CD14-positive monocyte (primary cell): ENCODE data around the gene INPPL1. TPM values are rescaled to one million over a fixed set of nuclear protein-coding genes. Genes with fewer than 3 reads are reported as not detected.

Experiments used
- DNase-seq, 3 donors: peaks; one replicate each; pipeline ENCODE4 v3.0.0-alpha.2; 2011 to 2022
- H2AFZ ChIP-seq: 2 replicates; pipeline ENCODE4 v1.6.0; 2012; ENCODE audit warnings: mild to moderate bottlenecking, low read depth, low read length, inconsistent platforms; ENCODE audit not compliant: insufficient read depth, poor library complexity, severe bottlenecking
- H3K27ac ChIP-seq, 2 donors: 1 replicate in 1 of 2; 2 replicates in 1 of 2; pipeline ENCODE4 v1.5.1; 2012 to 2013; ENCODE audit warnings: low read length in 2 of 2, control low read depth in 1 of 2, inconsistent platforms in 1 of 2, low read depth in 1 of 2, mild to moderate bottlenecking in 1 of 2
- H3K27me3 ChIP-seq, 2 donors: one replicate each; pipeline versions ENCODE4 v1.6.0 to v1.6.1; 2011 to 2013; ENCODE audit warnings: low read length in 2 of 2; ENCODE audit not compliant: control insufficient read depth in 2 of 2, insufficient read depth in 2 of 2
- H3K36me3 ChIP-seq, 2 donors: replicated peaks in 1 of 2; 1 replicate in 1 of 2; 2 replicates in 1 of 2; pipeline versions ENCODE4 v1.5.1 to v1.6.1; 2012 to 2013; ENCODE audit warnings: low read length in 2 of 2, control low read depth in 1 of 2, inconsistent platforms in 1 of 2, mild to moderate bottlenecking in 1 of 2; ENCODE audit not compliant: insufficient read depth in 2 of 2, control insufficient read depth in 1 of 2
- H3K4me1 ChIP-seq, 2 donors: 1 replicate in 1 of 2; 2 replicates in 1 of 2; pipeline versions ENCODE4 v1.5.1 to v1.6.1; 2012 to 2013; ENCODE audit warnings: low read length in 2 of 2, control low read depth in 1 of 2, inconsistent platforms in 1 of 2, mild to moderate bottlenecking in 1 of 2, moderate library complexity in 1 of 2; ENCODE audit not compliant: insufficient read depth in 2 of 2, control insufficient read depth in 1 of 2
- H3K4me2 ChIP-seq: replicated peaks from 2 replicates; pipeline ENCODE3; 2012; ENCODE audit warnings: low read length, moderate library complexity, mild to moderate bottlenecking; ENCODE audit not compliant: poor library complexity, severe bottlenecking; ENCODE audit errors: extremely low read depth
- H3K4me3 ChIP-seq, 3 experiments: fragments of 200-600 bp in 1 of 3; sonication (generic) in 1 of 3; replicated peaks in 1 of 3; 1 replicate in 2 of 3; 2 replicates in 1 of 3; pipeline ENCODE4 v1.5.1; 2011 to 2013; ENCODE audit warnings: low read length in 3 of 3, mild to moderate bottlenecking in 3 of 3, control low read depth in 2 of 3, low read depth in 2 of 3, inconsistent platforms in 1 of 3, moderate library complexity in 1 of 3
- H3K79me2 ChIP-seq: 2 replicates; pipeline ENCODE4 v1.6.0; 2012; ENCODE audit warnings: mild to moderate bottlenecking, control low read depth, inconsistent platforms, low read length, moderate library complexity; ENCODE audit not compliant: insufficient read depth
- H3K9ac ChIP-seq: 2 replicates; pipeline ENCODE4 v1.6.0; 2017; ENCODE audit warnings: low read length, mild to moderate bottlenecking; ENCODE audit not compliant: insufficient read depth, poor library complexity, severe bottlenecking
- H3K9me3 ChIP-seq, 2 donors: replicated peaks in 1 of 2; 1 replicate in 1 of 2; 2 replicates in 1 of 2; pipeline versions ENCODE4 v1.5.1 to v1.6.1; 2012 to 2013; ENCODE audit warnings: low read length in 2 of 2, control low read depth in 1 of 2; ENCODE audit not compliant: control insufficient read depth in 1 of 2, insufficient read depth in 1 of 2
- H4K20me1 ChIP-seq: 2 replicates; pipeline ENCODE4 v1.6.0; 2012; ENCODE audit warnings: mild to moderate bottlenecking, low read length, control low read depth, moderate library complexity; ENCODE audit not compliant: insufficient read depth
- H3K27ac Mint-ChIP-seq, 7 donors: one replicate each; pipeline ENCODE4 v1.8.0; 2020; ENCODE audit warnings: mild to moderate bottlenecking in 7 of 7, mixed read lengths in 7 of 7, moderate library complexity in 6 of 7, inconsistent platforms in 2 of 7
- H3K27me3 Mint-ChIP-seq, 3 donors: one replicate each; pipeline ENCODE4 v1.8.0; 2021 to 2022; ENCODE audit warnings: low read depth in 3 of 3, mild to moderate bottlenecking in 3 of 3, mixed read lengths in 3 of 3, moderate library complexity in 3 of 3, inconsistent platforms in 1 of 3
- H3K36me3 Mint-ChIP-seq, 2 donors: one replicate each; pipeline ENCODE4 v1.8.0; 2020; ENCODE audit warnings: mixed read lengths in 2 of 2, inconsistent platforms in 1 of 2, mild to moderate bottlenecking in 1 of 2
- H3K4me1 Mint-ChIP-seq: one replicate; pipeline ENCODE4 v1.8.0; 2020; ENCODE audit warnings: mild to moderate bottlenecking, mixed read lengths
- H3K4me3 Mint-ChIP-seq, 2 donors: one replicate each; pipeline ENCODE4 v1.8.0; 2020; ENCODE audit warnings: mild to moderate bottlenecking in 2 of 2, mixed read lengths in 2 of 2, moderate library complexity in 1 of 2
- H3K9me3 Mint-ChIP-seq, 7 donors: one replicate each; pipeline ENCODE4 v1.8.0; 2020 to 2022; ENCODE audit warnings: mixed read lengths in 7 of 7, mild to moderate bottlenecking in 6 of 7, moderate library complexity in 6 of 7, inconsistent platforms in 2 of 7
- WGBS: methylation state at CpG from one replicate; pipeline ENCODE4 v1.1.5; 2013; ENCODE audit warnings: missing lambda C conversion rate; ENCODE audit not compliant: insufficient coverage; 5-methylcytosine and 5-hydroxymethylcytosine counted together
- intact Hi-C, 2 donors: fragments of 100-400 bp; cut with micrococcal nuclease; formaldehyde crosslinking; loops; one replicate each; pipeline versions ENCODE4 v1.15.0 to v1.15.1; 2023
- polyA plus RNA-seq, 3 donors: library from polyadenylated mRNA; depleted of rRNA in 1 of 3; unstranded in 2 of 3; stranded (reverse) in 1 of 3; fragments of 300-500 nt in 2 of 3; fragments of >200 nt in 1 of 3; fragmentation: Illumina TruSeq in 2 of 3; gene quantifications; 1 replicate in 2 of 3; 2 replicates in 1 of 3; pipeline ENCODE4 v1.2.3, GENCODE V29; 2012 to 2021
- TF ChIP-seq, protein P1 (sequence below): fragments of 200-600 bp; IDR thresholded peaks from one replicate; pipeline ENCODE4 v1.8.0; 2022; ENCODE audit warnings: antibody characterized with exemption, mild to moderate bottlenecking

INPPL1 gene
- polyA plus RNA-seq, 3 donors = 11.8 to 390 (median 12.6) TPM

DNA sequence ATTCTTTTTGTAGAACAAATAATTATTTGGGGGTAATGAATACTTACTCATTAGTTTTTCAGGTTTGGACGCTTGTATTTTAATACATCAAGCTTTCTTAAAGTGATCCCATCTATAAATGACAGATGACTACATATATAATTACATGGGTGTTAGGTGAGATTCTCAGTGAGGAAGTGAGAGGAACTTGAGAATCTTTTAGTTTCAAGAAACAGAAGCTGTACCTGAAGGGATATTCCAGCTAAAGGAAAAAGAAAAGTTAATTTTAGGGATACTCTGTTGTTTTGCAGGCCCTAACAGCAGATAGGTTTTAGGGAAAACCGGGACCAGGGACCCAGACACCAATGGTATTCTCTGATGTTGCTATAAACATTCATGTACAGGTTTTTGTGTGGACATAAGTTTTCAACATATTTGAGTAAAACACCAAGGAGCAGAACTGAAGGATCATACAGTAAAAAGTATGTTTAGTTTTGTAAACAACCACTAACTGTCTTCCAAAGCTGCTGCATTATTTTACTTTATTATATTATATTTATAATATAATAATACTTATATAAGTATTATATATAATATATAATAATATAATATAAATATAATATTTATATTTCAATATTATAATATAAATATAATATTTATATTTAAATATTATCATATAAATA, 43.5 kb downstream of the INPPL1 start:
- H3K4me3 ChIP-seq = no peak overlapping the region
- H3K27ac ChIP-seq = no peak overlapping the region
- no peaks in the 10 kb centered on the region for H3K36me3 ChIP-seq
- Mint-ChIP-seq H3K36me3 (peaks cover 0 to 2% of the 10 kb centered on the region in 2 donors), H3K4me3 (no peak overlapping the region), H3K4me1 (peaks cover 41% of the 10 kb centered on the region), H3K9me3 (peaks cover 3 to 12% (median 6%) of the 10 kb centered on the region in 7 donors), H3K27me3 (peaks cover 2 to 4% (median 2%) of the 10 kb centered on the region in 3 donors), H3K27ac (peak overlapping the region in 1 of 7 donors; percentile 4)
- H3K9me3 ChIP-seq = no peaks in the 10 kb centered on the region
- no peak overlapping the region for H2AFZ ChIP-seq
- H3K79me2 ChIP-seq = no peaks in the 10 kb centered on the region
- H3K4me1 ChIP-seq = peaks cover 26 to 39% of the 10 kb centered on the region in 2 donors
- H3K4me2 ChIP-seq = no peak overlapping the region
- WGBS = 100% methylated on average over 1 of the region's 2 CpGs
- intact Hi-C loops = no loop called here
- TF ChIP-seq, protein P1, sequence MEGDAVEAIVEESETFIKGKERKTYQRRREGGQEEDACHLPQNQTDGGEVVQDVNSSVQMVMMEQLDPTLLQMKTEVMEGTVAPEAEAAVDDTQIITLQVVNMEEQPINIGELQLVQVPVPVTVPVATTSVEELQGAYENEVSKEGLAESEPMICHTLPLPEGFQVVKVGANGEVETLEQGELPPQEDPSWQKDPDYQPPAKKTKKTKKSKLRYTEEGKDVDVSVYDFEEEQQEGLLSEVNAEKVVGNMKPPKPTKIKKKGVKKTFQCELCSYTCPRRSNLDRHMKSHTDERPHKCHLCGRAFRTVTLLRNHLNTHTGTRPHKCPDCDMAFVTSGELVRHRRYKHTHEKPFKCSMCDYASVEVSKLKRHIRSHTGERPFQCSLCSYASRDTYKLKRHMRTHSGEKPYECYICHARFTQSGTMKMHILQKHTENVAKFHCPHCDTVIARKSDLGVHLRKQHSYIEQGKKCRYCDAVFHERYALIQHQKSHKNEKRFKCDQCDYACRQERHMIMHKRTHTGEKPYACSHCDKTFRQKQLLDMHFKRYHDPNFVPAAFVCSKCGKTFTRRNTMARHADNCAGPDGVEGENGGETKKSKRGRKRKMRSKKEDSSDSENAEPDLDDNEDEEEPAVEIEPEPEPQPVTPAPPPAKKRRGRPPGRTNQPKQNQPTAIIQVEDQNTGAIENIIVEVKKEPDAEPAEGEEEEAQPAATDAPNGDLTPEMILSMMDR = no peak
- no peak overlapping the region for H3K9ac ChIP-seq
- no peaks in the 10 kb centered on the region for H4K20me1 ChIP-seq
- no peak for DNase-seq
- H3K27me3 ChIP-seq = no peaks in the 10 kb centered on the region

DNA sequence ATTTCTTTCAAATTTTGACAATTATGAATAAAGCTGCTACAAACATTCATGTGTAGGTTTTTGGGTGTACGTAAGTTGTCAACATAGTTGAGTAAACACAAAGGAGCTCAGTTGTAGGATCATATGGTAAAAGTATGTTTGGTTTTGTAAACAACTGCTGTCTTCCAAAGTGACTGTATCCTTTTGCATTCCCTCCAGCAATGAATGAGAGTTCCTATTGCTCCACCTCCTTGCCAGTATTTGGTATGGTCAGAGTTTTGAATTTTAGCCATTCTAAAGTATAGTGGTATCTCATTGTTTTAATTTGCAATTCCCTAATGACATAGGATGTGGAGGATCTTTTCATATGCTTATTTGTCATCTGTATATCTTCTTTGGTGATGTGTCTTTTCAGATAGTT, 47.4 kb downstream of the INPPL1 start:
- no peak overlapping the region for H3K4me2 ChIP-seq
- no CpG with 5 or more reads among the region's 1 CpG for WGBS
- H3K4me3 ChIP-seq = no peak overlapping the region
- H3K79me2 ChIP-seq = no peaks in the 10 kb centered on the region
- no peak for DNase-seq
- peaks cover 31 to 46% of the 10 kb centered on the region in 2 donors for H3K4me1 ChIP-seq
- no peaks in the 10 kb centered on the region for H3K9me3 ChIP-seq
- H3K9ac ChIP-seq = no peak overlapping the region
- H3K27me3 ChIP-seq = no peaks in the 10 kb centered on the region
- H3K4me1 Mint-ChIP-seq = peaks cover 46% of the 10 kb centered on the region
- H3K36me3 ChIP-seq = no peaks in the 10 kb centered on the region
- H4K20me1 ChIP-seq = no peaks in the 10 kb centered on the region
- H3K4me3 Mint-ChIP-seq = no peak overlapping the region
- no peaks in the 10 kb centered on the region for H3K9me3 Mint-ChIP-seq
- TF ChIP-seq, protein P1 = no peak
- H3K27me3 Mint-ChIP-seq = peaks cover 2 to 7% (median 2%) of the 10 kb centered on the region in 3 donors
- peak overlapping the region in 4 of 7 donors; percentile 85 to 94 (median 91) for H3K27ac Mint-ChIP-seq
- H2AFZ ChIP-seq = no peak overlapping the region
- H3K36me3 Mint-ChIP-seq = no peaks in the 10 kb centered on the region
- intact Hi-C loops = loop anchor here in 1 of 2 donors (5.0 kb wide), 1 partner anchor 50 kb away; the partner anchor contains the start of gene INPPL1
- H3K27ac ChIP-seq = peak overlapping the region in 1 of 2 donors; percentile 64
